HEK293 (cell line): Measurements from ENCODE around the gene ZNF507.

Experiments used
- CTCF ChIP-seq: fragments of 450-650 bp; formaldehyde crosslinking; IDR thresholded peaks from 2 replicates; pipeline ENCODE4 v1.5.1; 2016; ENCODE audit warnings: missing biosample characterization, missing genetic modification characterization
- KLF16 ChIP-seq: fragments of 450-650 bp; formaldehyde crosslinking; IDR thresholded peaks from 2 replicates; pipeline ENCODE4 v1.5.1; 2017; ENCODE audit warnings: missing biosample characterization, missing genetic modification characterization
- YY1 ChIP-seq: fragments of 450-650 bp; formaldehyde crosslinking; IDR thresholded peaks from 2 replicates; pipeline ENCODE4 v1.5.1; 2018; ENCODE audit warnings: missing biosample characterization, missing genetic modification characterization
- ZBTB17 ChIP-seq: fragments of 450-650 bp; formaldehyde crosslinking; IDR thresholded peaks from 2 replicates; pipeline ENCODE4 v1.5.1; 2016; ENCODE audit warnings: missing biosample characterization, missing genetic modification characterization
- ZNF121 ChIP-seq: fragments of 450-650 bp; formaldehyde crosslinking; IDR thresholded peaks from 2 replicates; pipeline ENCODE4 v1.5.1; 2016; ENCODE audit warnings: missing biosample characterization, missing genetic modification characterization
- ZNF398 ChIP-seq: fragments of 450-650 bp; formaldehyde crosslinking; IDR thresholded peaks from 2 replicates; pipeline ENCODE4 v1.5.1; 2017; ENCODE audit warnings: missing biosample characterization, missing genetic modification characterization
- ZNF639 ChIP-seq: fragments of 450-650 bp; formaldehyde crosslinking; IDR thresholded peaks from 2 replicates; pipeline ENCODE4 v1.5.1; 2016; ENCODE audit warnings: missing biosample characterization, missing genetic modification characterization
- ZNF792 ChIP-seq: fragments of 450-650 bp; formaldehyde crosslinking; IDR thresholded peaks from 2 replicates; pipeline ENCODE4 v1.5.1; 2016; ENCODE audit warnings: missing biosample characterization, missing genetic modification characterization
- TF ChIP-seq, protein P1 (sequence below): fragments of 450-650 bp; formaldehyde crosslinking; IDR thresholded peaks from 2 replicates; pipeline ENCODE4 v1.5.1; 2016; ENCODE audit warnings: missing biosample characterization, missing genetic modification characterization
- TF ChIP-seq, protein P2 (sequence below): fragments of 450-650 bp; IDR thresholded peaks from 2 replicates; pipeline ENCODE4 v1.5.1; 2018; ENCODE audit warnings: missing biosample characterization, mild to moderate bottlenecking, missing genetic modification characterization
- TF ChIP-seq, protein P3 (sequence below): fragments of 450-650 bp; formaldehyde crosslinking; IDR thresholded peaks from 2 replicates; pipeline ENCODE4 v1.5.1; 2016; ENCODE audit warnings: missing biosample characterization, missing genetic modification characterization
- TF ChIP-seq, protein P4 (sequence below): fragments of 450-650 bp; formaldehyde crosslinking; IDR thresholded peaks from 2 replicates; pipeline ENCODE4 v1.5.1; 2017; ENCODE audit warnings: missing biosample characterization, missing genetic modification characterization

- no peak for TF ChIP-seq CTCF (tag by site-specific recombination)
- no peak for TF ChIP-seq KLF16 (tag by site-specific recombination)
- no peak for TF ChIP-seq ZNF121 (tag by site-specific recombination)
- TF ChIP-seq, protein P1, sequence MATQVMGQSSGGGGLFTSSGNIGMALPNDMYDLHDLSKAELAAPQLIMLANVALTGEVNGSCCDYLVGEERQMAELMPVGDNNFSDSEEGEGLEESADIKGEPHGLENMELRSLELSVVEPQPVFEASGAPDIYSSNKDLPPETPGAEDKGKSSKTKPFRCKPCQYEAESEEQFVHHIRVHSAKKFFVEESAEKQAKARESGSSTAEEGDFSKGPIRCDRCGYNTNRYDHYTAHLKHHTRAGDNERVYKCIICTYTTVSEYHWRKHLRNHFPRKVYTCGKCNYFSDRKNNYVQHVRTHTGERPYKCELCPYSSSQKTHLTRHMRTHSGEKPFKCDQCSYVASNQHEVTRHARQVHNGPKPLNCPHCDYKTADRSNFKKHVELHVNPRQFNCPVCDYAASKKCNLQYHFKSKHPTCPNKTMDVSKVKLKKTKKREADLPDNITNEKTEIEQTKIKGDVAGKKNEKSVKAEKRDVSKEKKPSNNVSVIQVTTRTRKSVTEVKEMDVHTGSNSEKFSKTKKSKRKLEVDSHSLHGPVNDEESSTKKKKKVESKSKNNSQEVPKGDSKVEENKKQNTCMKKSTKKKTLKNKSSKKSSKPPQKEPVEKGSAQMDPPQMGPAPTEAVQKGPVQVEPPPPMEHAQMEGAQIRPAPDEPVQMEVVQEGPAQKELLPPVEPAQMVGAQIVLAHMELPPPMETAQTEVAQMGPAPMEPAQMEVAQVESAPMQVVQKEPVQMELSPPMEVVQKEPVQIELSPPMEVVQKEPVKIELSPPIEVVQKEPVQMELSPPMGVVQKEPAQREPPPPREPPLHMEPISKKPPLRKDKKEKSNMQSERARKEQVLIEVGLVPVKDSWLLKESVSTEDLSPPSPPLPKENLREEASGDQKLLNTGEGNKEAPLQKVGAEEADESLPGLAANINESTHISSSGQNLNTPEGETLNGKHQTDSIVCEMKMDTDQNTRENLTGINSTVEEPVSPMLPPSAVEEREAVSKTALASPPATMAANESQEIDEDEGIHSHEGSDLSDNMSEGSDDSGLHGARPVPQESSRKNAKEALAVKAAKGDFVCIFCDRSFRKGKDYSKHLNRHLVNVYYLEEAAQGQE, result no peak
- no peak for TF ChIP-seq ZBTB17
- TF ChIP-seq, protein P2, sequence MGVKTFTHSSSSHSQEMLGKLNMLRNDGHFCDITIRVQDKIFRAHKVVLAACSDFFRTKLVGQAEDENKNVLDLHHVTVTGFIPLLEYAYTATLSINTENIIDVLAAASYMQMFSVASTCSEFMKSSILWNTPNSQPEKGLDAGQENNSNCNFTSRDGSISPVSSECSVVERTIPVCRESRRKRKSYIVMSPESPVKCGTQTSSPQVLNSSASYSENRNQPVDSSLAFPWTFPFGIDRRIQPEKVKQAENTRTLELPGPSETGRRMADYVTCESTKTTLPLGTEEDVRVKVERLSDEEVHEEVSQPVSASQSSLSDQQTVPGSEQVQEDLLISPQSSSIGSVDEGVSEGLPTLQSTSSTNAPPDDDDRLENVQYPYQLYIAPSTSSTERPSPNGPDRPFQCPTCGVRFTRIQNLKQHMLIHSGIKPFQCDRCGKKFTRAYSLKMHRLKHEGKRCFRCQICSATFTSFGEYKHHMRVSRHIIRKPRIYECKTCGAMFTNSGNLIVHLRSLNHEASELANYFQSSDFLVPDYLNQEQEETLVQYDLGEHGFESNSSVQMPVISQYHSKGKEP (tag by site-specific recombination), result no peak
- TF ChIP-seq YY1 (tag by site-specific recombination), result no peak
- no peak for TF ChIP-seq ZNF398 (tag by site-specific recombination)
- no peak for TF ChIP-seq ZNF792
- TF ChIP-seq, protein P3, sequence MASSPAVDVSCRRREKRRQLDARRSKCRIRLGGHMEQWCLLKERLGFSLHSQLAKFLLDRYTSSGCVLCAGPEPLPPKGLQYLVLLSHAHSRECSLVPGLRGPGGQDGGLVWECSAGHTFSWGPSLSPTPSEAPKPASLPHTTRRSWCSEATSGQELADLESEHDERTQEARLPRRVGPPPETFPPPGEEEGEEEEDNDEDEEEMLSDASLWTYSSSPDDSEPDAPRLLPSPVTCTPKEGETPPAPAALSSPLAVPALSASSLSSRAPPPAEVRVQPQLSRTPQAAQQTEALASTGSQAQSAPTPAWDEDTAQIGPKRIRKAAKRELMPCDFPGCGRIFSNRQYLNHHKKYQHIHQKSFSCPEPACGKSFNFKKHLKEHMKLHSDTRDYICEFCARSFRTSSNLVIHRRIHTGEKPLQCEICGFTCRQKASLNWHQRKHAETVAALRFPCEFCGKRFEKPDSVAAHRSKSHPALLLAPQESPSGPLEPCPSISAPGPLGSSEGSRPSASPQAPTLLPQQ (tag by site-specific recombination), result no peak
- TF ChIP-seq, protein P4, sequence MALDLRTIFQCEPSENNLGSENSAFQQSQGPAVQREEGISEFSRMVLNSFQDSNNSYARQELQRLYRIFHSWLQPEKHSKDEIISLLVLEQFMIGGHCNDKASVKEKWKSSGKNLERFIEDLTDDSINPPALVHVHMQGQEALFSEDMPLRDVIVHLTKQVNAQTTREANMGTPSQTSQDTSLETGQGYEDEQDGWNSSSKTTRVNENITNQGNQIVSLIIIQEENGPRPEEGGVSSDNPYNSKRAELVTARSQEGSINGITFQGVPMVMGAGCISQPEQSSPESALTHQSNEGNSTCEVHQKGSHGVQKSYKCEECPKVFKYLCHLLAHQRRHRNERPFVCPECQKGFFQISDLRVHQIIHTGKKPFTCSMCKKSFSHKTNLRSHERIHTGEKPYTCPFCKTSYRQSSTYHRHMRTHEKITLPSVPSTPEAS (tag by site-specific recombination), result no peak
- TF ChIP-seq ZNF639, result no peak
These were observed 52.3 kb downstream of the ZNF507 start for GRCh38 chr19:32397671-32398101.
